HCT116 (cell line): ENCODE measurements around the gene ADK. TPM values are rescaled to one million over a fixed set of nuclear protein-coding genes. Genes with fewer than 3 reads are reported as not detected.

Experiments
- ATAC-seq: fragments of 200-7000 bp; cut with Tn5 transposase; 2 replicates; pipeline ENCODE4 v1.9.1; 2020; ENCODE audit warnings: mild to moderate bottlenecking, moderate library complexity
- BruUV-seq: library from RNA; stranded (reverse); fragments of 400-500 nt; replicated peaks from 2 replicates; lab custom pipeline; 2021; lab: Mats Ljungman, UMichigan
- CTCF ChIA-PET: fragments of 300-600 bp; sonication (Branson Sonifier 250); formaldehyde crosslinking; loops from one replicate; lab custom pipeline; 2021; ENCODE audit warnings: antibody characterized with exemption; lab: Charles Lee
- POLR2A ChIA-PET: fragments of 300-600, 350-600 bp; sonication (Branson Sonifier 250); formaldehyde crosslinking; loops from one replicate; lab custom pipeline; 2021; ENCODE audit warnings: antibody characterized with exemption; lab: Charles Lee
- RAD21 ChIA-PET, 2 experiments: fragments of 300-600 bp; sonication (Branson Sonifier 250); formaldehyde crosslinking; loops; one replicate each; lab custom pipeline; 2023; ENCODE audit warnings: low total read pairs in 2 of 2; ENCODE audit not compliant: uncharacterized antibody in 2 of 2, unreplicated experiment in 2 of 2, low non-redundant PET in 1 of 2; lab: Charles Lee
- DNase-seq: peaks from one replicate; pipeline ENCODE4 v3.0.0-alpha.2; 2010; ENCODE audit warnings: low read depth, low spot score
- H2AFZ ChIP-seq: fragments of 200-600 bp; shearing (Covaris generic), sonication (generic); 2 replicates; pipeline ENCODE4 v1.6.1; 2017; ENCODE audit warnings: low read depth, mixed run types, mixed read lengths, antibody characterized with exemption, low read length; ENCODE audit not compliant: poor library complexity, severe bottlenecking
- H3K27ac ChIP-seq: 2 replicates; pipeline ENCODE4 v1.5.1; 2012; ENCODE audit warnings: low read depth, low read length
- H3K27me3 ChIP-seq: fragments of 200-600 bp; sonication (generic); 2 replicates; pipeline ENCODE4 v1.6.1; 2016; ENCODE audit warnings: mixed run types, low read length, mixed read lengths; ENCODE audit not compliant: insufficient read depth
- H3K36me3 ChIP-seq, 2 experiments: fragments of 200-500 bp in 1 of 2; fragments of 200-600 bp in 1 of 2; sonication (Bioruptor generic) in 1 of 2; sonication (generic) in 1 of 2; 2 replicates each; pipeline versions ENCODE4 v1.5.1 to v1.6.1; 2014 to 2016; ENCODE audit warnings: low read length in 2 of 2, inconsistent platforms in 1 of 2, mixed read lengths in 1 of 2, mixed run types in 1 of 2; ENCODE audit not compliant: insufficient read depth in 2 of 2, control insufficient read depth in 1 of 2
- H3K4me1 ChIP-seq, 2 experiments: fragments of 200-600 bp in 1 of 2; sonication (generic) in 1 of 2; 2 replicates each; pipeline versions ENCODE4 v1.5.1 to v1.6.1; 2012 to 2017; ENCODE audit warnings: low read length in 2 of 2, inconsistent platforms in 1 of 2, mild to moderate bottlenecking in 1 of 2, mixed read lengths in 1 of 2, mixed run types in 1 of 2, moderate library complexity in 1 of 2; ENCODE audit not compliant: insufficient read depth in 2 of 2, control insufficient read depth in 1 of 2
- H3K4me2 ChIP-seq: fragments of 200-600 bp; sonication (generic); 2 replicates; pipeline ENCODE4 v1.6.1; 2017; ENCODE audit warnings: mixed run types, low read length, mixed read lengths
- H3K4me3 ChIP-seq, 2 experiments: fragments of 200-600 bp in 1 of 2; sonication (generic) in 1 of 2; replicated peaks in 1 of 2; 2 replicates each; pipeline ENCODE4 v1.5.1; 2011 to 2016; ENCODE audit warnings: low read length in 2 of 2, control low read depth in 1 of 2, low read depth in 1 of 2, mild to moderate bottlenecking in 1 of 2, mixed read lengths in 1 of 2, mixed run types in 1 of 2
- H3K79me2 ChIP-seq: fragments of 200-600 bp; sonication (generic); 2 replicates; pipeline ENCODE4 v1.6.1; 2017; ENCODE audit warnings: mild to moderate bottlenecking, mixed run types, low read length, moderate library complexity, mixed read lengths; ENCODE audit not compliant: insufficient read depth
- H3K9ac ChIP-seq: fragments of 200-600 bp; sonication (generic); 2 replicates; pipeline ENCODE4 v1.6.1; 2016; ENCODE audit warnings: low read length, mixed read lengths
- H3K9me2 ChIP-seq: fragments of 200-600 bp; sonication (generic), shearing (Covaris generic); 2 replicates; pipeline ENCODE4 v1.6.1; 2017; ENCODE audit warnings: mixed run types, mild to moderate bottlenecking, moderate library complexity; ENCODE audit not compliant: insufficient read depth
- H3K9me3 ChIP-seq, 2 experiments: fragments of 200-500 bp in 1 of 2; fragments of 200-600 bp in 1 of 2; sonication (Bioruptor generic) in 1 of 2; sonication (generic) in 1 of 2; 2 replicates each; pipeline ENCODE4 v1.6.1; 2014 to 2017; ENCODE audit warnings: low read length in 2 of 2, mixed read lengths in 2 of 2, inconsistent platforms in 1 of 2, low read depth in 1 of 2, mild to moderate bottlenecking in 1 of 2, mixed run types in 1 of 2, moderate library complexity in 1 of 2; ENCODE audit not compliant: control insufficient read depth in 1 of 2, insufficient read depth in 1 of 2
- H4K20me1 ChIP-seq: fragments of 200-600 bp; sonication (generic), shearing (Covaris generic); 2 replicates; pipeline ENCODE4 v1.6.1; 2017; ENCODE audit warnings: mixed run types, mild to moderate bottlenecking, moderate library complexity; ENCODE audit not compliant: insufficient read depth
- ATF3 ChIP-seq: IDR thresholded peaks from 2 replicates; pipeline ENCODE4 v1.6.1; 2012
- CBX3 ChIP-seq: IDR thresholded peaks from 2 replicates; pipeline ENCODE4 v1.6.1; 2012; ENCODE audit warnings: low read depth
- CEBPB ChIP-seq: IDR thresholded peaks from 2 replicates; pipeline ENCODE4 v1.6.1; 2012; ENCODE audit warnings: low read depth
- CTCF ChIP-seq, 3 experiments: fragments of 200-600 bp in 1 of 3; sonication (generic) in 1 of 3; IDR thresholded peaks in 2 of 3; conservative IDR thresholded peaks in 1 of 3; 2 replicates each; pipeline ENCODE4 v1.5.1; 2012 to 2017; ENCODE audit warnings: low read depth in 2 of 3, low read length in 2 of 3, antibody characterized with exemption in 1 of 3, borderline replicate concordance in 1 of 3, control low read depth in 1 of 3, mild to moderate bottlenecking in 1 of 3, mixed read lengths in 1 of 3, mixed run types in 1 of 3, moderate library complexity in 1 of 3; ENCODE audit not compliant: insufficient read depth in 1 of 3
- EGR1 ChIP-seq: IDR thresholded peaks from 2 replicates; pipeline ENCODE4 v1.6.1; 2012; ENCODE audit warnings: low read depth
- EZH2 ChIP-seq: fragments of 200-600 bp; sonication (generic); IDR thresholded peaks from 2 replicates; pipeline ENCODE4 v1.6.1; 2017; ENCODE audit warnings: antibody characterized with exemption, mixed run types
- EZH2phosphoT487 ChIP-seq: fragments of 200-600 bp; IDR thresholded peaks from 2 replicates; pipeline ENCODE4 v1.6.1; 2018; ENCODE audit warnings: antibody characterized with exemption, borderline replicate concordance
- FOSL1 ChIP-seq: IDR thresholded peaks from 2 replicates; pipeline ENCODE4 v1.6.1; 2012; ENCODE audit warnings: low read depth
- MAX ChIP-seq: IDR thresholded peaks from 2 replicates; pipeline ENCODE4 v1.6.1; 2012
- SP1 ChIP-seq: IDR thresholded peaks from 2 replicates; pipeline ENCODE4 v1.6.1; 2012; ENCODE audit warnings: low read depth
- TCF7L2 ChIP-seq: IDR thresholded peaks from 2 replicates; pipeline ENCODE4 v1.7.0; 2011; ENCODE audit warnings: borderline replicate concordance, inconsistent platforms; ENCODE audit not compliant: insufficient read depth, insufficient read length; ENCODE audit errors: extremely low read depth
- YY1 ChIP-seq: IDR thresholded peaks from 2 replicates; pipeline ENCODE4 v1.6.1; 2011; ENCODE audit warnings: low read length, low read depth, moderate library complexity, mild to moderate bottlenecking; ENCODE audit not compliant: insufficient replicate concordance; ENCODE audit errors: extremely low read depth
- ZBTB33 ChIP-seq: IDR thresholded peaks from 2 replicates; pipeline ENCODE4 v1.6.1; 2011; ENCODE audit warnings: mild to moderate bottlenecking, low read length, moderate library complexity; ENCODE audit not compliant: insufficient replicate concordance; ENCODE audit errors: extremely low read depth
- ZNF274 ChIP-seq: fragments of 200-500 bp; sonication (Bioruptor generic); IDR thresholded peaks from 2 replicates; pipeline ENCODE4 v1.6.1; 2014; ENCODE audit warnings: mild to moderate bottlenecking, low read depth, low read length, inconsistent platforms
- intact Hi-C: fragments of 100-400 bp; cut with micrococcal nuclease; formaldehyde crosslinking; loops from 2 replicates; pipeline ENCODE4 v1.10.0; 2022
- total RNA-seq: library from RNA; stranded (reverse); gene quantifications from one replicate; pipeline ENCODE4 v1.2.1, GENCODE V29; 2021; ENCODE audit not compliant: unreplicated experiment

ADK gene
- total RNA-seq, 1 experiment from 2014 or later: 55.0 TPM

- CTCF ChIA-PET: no interaction called here
- no peaks in the 10 kb centered on the region for H3K9me3 ChIP-seq
- peaks cover 56% of the 10 kb centered on the region for H3K79me2 ChIP-seq
- DNase-seq: no peak
- H3K27me3 ChIP-seq: no peaks in the 10 kb centered on the region
- POLR2A ChIA-PET: interaction anchor here (1.0 to 2.3 kb wide), 3 partner anchors 10 to 28 kb away, joined by 3 to 12 read pairs (median 4); partner anchors contain the start of gene AP3M1
- H3K27ac ChIP-seq: no peak overlapping the region
- H3K4me2 ChIP-seq: peak overlapping the region; percentile 32; the same call in 1 of the 2 replicates
- H3K36me3 ChIP-seq: no peaks in the 10 kb centered on the region
- H3K4me1 ChIP-seq: peaks cover 7 to 40% of the 10 kb centered on the region in 2 experiments
- no peak for ATAC-seq
- RAD21 ChIA-PET: no interaction called here
- TF ChIP-seq ATF3 (no peak), EZH2phosphoT487 (no peak), SP1 (no peak), CTCF (IDR thresholded peaks at IDR 0.05 in 2 of 3, conservative IDR thresholded peaks at IDR 0.05 in 1 of 3; ENCODE audit: borderline replicate concordance in 1 of 3, insufficient read depth in 1 of 3, low read depth in 2 of 3, low read length in 2 of 3) (no peak), CBX3 (no peak), ZNF274 (no peak), TCF7L2 (no peak), FOSL1 (no peak), YY1 (no peak), CEBPB (no peak), EZH2 (no peak), EGR1 (no peak), MAX (no peak), ZBTB33 (no peak)
- H3K4me3 ChIP-seq: no peak overlapping the region
- intact Hi-C loops: no loop called here
- H4K20me1 ChIP-seq: no peaks in the 10 kb centered on the region
- H3K9me2 ChIP-seq: no peaks in the 10 kb centered on the region
- no TSS peak for BruUV-seq
- no peak overlapping the region for H3K9ac ChIP-seq
- H2AFZ ChIP-seq: no peak overlapping the region
Measured at GRCh38 chr10:74178042-74178791, 27.2 kb downstream of the ADK start.
